ENCODE results near the gene FLAD1. TPM values are rescaled to one million over a fixed set of nuclear protein-coding genes. Genes with fewer than 3 reads are reported as not detected.

FLAD1 gene
- polyA plus RNA-seq, 1 donor: 20.6 TPM

DNA sequence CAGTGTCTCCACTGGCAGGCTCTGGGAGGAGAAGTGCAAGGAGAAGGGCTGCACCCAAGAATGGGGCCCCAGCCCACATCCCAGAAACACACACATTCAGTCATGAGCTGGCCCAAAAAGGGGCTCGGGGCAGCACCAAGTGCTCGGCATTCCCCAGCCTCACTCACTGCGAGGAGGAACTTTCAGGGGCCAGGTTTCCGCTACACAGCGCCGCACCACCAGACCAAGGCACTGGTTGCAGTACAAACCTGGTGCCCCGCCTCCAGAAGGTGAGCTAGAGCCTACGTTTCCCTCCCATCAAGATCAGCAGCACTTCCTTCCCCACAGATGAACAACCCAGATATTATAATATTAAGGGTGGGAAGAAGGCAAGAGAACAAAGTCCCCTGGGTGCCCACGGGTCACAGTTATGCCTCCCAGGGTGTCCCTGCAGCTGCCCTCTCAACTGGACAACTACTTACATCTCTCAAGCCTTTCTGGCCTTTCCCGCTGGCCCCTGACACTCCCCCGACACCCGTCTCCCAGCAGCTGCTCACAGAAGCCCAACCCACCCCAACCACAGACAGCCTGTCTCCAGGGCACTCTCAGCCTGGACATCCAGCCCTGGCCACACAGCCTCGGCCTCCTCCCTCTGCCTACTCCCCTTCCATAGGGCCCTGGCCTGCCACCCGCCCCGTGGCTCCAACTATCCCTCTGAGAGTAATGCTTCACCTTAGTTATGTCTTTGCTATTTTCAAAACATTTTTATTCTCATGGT is 31.1 kb upstream of the FLAD1 start:
- no peak for DNase-seq (ENCODE audit: low read depth)

DNA sequence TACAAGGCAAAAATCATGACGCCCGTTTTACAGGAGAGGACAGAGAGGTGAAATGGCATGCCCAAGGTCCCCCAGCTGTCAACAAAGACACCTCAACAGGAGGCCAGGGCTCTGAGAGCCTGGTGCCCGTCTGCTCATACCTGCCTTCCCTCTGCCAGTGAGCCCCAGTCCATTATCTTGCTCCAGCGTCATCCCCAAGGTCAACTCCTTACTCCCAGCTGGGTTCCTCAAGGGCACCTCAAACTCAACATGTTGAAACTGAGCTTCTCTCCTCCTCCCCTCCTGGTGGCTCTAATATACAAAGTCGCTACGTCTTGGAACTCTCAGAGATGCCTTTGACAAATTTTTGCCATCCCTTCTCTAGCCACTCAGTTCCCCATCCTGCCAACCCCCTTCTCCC is 30.5 kb upstream of the FLAD1 start:
- no peak for DNase-seq (ENCODE audit: low read depth)

DNA sequence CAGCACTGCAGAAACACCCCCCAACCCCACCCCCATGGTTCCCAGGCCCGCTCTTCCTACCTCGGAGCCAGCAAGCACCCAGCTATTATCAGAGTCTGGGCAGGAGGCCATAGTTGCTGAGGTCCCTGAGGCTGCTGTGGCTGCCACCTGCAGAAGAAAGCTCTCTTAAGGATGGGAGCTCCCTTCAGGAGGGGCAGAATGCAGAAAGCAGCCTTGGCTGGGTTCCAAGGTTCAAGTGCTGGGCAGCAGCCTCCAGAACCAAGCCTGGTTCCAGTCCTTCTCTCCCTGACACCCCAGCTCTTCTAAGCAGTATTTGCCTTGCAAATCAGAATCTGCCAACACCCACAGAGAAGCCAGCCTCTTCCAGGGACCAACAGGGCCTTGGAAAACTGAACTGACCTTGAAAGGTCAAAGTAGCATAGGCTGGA is 29.5 kb upstream of the FLAD1 start:
- no peak for DNase-seq (ENCODE audit: low read depth)

DNA sequence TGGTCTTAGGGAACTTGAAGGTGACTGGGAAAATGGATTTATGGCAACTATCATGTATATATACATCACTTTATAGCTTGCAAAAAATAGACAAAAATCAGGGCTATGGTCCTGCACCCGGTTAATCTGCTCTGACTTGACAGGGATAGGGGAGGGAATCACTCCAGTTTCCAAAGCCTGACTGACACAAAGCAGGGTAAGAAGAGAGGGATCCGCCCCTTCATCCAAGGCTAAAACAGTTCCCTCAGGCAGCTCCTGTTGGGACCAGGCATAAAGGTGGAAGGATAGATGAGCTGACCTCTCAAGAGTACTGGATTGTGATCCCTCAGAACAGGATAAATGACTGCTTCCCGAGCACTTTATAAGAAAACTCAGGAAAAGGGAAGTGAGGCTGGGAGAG is 28.6 kb upstream of the FLAD1 start:
- DNase-seq (ENCODE audit: low read depth): no peak

DNA sequence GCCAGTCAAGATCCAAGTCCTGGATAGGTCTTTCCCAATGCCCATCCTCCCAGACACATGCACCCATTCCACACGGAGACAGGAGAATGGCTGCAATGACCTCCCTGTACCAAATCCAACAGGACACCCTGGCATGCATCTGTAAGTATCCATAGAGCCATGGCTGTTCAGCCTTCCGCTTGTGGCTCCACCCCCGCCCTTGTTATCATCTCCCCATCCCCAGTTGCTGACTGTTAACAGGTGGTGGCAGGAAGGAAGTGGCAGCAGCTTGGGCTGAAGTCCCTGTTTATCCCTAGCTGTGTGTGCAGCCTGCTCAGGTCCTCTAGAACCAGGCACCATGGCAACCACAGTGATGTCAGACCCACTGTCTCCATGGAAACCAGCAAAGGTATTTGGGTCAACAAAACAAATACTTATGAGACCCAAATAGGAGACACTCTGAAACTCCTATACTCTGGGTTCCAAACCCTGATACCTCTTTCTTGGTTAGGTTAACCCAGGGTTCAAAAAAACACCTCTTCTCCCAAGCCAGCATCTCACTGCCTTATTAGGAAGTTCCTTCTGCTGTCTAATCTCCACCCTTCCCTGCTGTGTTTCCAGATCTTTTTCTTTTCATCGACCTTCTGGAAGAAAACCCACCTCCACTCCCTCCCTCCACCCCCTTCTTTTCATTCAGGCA is 28.0 kb upstream of the FLAD1 start:
- no peak for DNase-seq (ENCODE audit: low read depth)

DNA sequence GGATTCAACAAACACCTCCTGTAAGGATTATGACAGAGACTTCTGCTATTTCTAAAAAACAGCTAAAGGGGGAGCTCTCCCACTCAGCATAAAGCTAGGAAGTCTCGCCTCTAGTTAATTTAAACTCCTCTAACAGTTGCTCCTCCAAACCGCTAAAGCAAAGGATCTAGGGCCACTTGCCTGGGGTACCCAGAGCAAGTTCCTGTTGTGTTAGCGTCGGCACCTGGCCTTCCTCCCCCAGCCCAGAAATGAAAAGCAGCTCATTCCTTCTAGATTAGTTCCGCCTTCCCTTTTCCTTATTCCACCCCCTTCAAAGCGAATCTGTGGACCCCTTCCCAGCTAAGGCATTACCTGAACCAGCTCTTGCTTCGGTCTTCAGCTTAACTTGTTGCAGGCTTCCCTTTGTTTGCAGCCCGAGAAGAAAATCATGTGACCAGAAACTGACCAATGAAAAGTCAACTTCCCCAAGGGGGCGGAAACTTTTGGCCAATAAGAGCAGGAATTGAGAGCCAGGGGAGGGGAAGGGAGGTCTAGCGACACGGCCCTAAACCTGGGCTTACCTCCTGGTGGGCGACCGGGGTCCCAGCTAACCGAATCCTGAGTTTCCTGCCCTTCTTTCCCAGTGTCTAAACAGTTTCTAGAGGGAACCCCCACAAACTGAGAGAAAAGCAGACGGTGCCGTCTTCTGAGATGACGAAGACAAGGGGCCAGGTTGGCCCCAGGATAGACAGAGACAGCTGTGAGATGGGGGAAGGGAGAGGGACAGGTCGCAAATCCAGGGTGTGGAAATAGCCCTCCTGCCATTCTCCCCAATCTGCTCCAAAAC is 27.2 kb upstream of the FLAD1 start, which contains the start of gene PBXIP1:
TSS of gene PBXIP1 (minus strand) at position 382 of the 826 bp plus-strand sequence. CDS start 2,378 bp downstream, outside the sequence.
- DNase-seq (ENCODE audit: low read depth): peak; percentile 94

DNA sequence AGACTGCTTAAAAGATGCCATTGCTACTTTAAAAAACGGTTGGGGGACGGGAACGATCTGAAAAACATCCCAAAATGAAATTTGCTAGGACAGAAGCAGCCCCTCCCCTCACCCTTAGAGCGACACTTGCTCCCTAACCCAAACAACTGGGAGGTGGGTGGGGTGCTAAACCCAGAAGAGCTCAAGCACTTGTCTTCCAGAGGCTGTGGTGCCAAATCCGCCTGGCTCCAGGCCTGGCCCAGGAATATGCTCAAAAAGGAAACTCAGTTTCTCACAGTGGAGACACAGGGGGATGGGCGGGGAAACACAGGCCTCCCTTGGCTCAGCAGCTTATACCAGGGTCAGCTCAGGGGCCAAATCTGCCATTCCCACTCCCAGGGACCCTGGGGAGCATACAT is 26.6 kb upstream of the FLAD1 start:
- no peak for DNase-seq (ENCODE audit: low read depth)

DNA sequence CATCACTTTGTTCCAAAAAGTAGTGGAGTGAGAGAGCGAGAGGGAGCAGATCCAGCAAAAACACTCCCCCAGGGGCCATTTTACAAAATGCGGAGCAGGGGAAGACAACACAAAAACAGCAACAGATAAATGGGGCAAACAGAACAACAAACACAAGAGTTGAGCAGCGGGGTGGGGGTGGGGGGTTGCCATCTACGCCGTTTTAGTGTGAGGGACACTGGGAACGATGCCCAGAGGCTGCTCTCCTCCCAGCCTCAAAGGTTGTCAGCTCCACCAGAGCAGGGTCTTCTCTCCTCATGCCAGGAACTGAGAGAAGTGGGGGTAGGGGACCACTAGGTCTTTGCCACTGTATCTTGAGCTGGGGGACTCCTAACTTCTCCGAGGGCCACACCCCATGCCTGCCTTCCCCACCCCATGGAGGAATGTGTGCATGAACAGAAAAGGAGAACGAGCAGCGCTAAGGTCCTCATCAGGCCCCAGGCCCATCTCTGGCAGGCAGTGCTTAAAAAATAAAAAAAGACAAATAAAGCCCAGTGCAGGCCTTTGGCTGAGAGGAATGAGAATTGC is 26.0 kb upstream of the FLAD1 start:
- no peak for DNase-seq (ENCODE audit: low read depth)

DNA sequence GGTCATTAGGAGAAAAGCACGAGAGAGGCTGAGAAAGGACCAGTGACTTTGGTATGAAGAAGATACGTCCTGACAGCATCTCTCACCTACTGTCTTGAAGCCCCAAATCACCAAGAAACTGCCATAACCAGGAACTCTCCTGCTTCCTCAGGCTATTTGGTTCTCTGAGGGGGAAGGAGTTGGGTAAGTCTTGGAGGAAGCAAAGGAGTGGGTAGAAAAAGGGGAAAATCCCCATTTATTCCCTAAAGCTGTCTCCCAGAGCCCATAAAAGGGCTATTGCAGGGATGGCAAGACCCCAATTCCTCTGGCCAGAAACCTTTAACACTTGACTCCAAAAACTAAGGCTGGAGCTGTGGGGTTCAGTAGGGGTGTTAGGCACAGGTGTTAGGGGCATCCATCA is 25.1 kb upstream of the FLAD1 start:
- DNase-seq (ENCODE audit: low read depth): no peak

DNA sequence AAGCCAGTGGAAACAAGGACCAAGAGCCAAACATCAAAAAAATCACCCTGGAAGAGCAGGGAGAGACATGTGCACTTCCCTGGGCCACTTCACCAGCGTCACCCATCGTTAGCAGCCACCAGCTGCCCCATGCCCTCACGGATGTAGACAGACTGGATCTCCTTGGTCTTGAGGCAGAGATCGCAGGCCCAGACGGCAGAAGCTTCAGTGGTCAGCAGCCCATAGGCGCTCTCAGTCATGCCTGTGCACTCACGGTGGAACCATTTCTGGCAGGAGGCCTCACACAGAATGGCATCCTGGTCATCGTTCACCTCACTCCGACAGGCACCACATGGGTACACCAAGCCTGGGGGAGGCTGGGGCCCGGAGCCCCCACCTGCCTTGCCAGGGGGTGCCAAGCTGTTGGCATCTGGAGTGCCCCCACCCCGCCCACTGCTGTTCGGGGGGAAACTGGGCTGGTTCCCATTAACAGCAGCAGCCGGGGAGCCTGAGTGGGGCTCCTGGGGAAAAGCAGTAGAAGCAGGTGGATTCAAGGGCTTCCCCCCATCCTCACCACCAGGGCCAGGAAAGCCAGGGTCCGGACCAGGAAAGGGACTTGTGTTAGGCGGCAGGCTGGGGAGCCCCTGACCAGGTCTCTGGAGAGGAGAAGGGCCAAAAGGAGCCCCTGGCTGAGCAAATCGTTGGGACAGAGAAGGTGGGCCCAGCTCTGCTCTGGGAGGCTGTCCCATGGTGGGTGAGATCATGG is 24.3 kb upstream of the FLAD1 start:
- no peak for DNase-seq (ENCODE audit: low read depth)

DNA sequence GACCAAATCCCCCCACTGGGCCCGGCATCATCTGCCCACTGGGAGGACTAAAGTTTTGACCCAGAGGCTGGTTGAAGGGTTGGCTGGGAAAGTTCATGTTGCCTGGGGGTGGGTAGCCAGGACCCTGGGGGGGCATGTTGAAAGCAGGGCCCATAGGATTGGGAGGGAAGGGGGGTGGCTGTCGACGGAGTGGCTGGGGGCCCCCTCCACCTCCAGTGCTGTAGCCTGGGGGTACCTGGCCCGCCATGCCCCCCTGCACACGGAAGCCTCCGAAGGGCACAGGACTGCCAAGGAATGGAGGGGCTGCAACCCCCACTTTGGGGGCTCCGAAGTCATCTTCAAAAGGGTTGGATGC is 23.7 kb upstream of the FLAD1 start:
- DNase-seq (ENCODE audit: low read depth): no peak

DNA sequence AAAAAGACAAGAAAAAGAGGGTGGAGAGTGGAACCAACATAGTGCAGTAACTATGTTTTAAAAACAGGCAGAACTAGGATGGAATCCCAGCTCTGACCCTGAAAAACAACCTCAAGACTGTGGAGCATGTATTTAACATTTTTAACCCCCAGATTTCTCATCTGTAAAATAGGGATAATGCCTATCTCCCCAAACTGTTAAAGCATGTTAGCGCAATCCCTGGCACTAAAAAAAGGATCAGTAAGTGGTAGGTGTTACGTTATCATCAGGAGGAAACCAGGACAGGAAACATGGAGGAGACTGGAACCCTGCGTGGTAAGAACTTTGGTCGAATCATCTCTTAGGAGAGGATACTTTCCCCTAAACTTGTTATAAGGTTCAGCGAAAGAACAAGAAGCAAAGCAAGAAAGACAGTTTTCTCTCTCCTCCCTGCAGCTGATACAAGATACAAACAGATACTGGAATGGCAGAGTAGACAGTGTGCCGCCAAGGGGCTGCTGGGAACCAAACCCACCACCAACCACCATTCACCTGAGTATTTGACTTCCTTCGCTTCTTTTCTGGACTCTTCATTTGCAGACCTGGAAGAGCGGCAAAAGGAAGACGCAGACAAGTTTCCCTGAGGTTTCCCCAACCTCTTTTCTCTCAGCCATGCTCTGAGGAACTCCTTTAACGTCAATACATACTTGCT is 22.6 kb upstream of the FLAD1 start:
- no peak for DNase-seq (ENCODE audit: low read depth)

DNA sequence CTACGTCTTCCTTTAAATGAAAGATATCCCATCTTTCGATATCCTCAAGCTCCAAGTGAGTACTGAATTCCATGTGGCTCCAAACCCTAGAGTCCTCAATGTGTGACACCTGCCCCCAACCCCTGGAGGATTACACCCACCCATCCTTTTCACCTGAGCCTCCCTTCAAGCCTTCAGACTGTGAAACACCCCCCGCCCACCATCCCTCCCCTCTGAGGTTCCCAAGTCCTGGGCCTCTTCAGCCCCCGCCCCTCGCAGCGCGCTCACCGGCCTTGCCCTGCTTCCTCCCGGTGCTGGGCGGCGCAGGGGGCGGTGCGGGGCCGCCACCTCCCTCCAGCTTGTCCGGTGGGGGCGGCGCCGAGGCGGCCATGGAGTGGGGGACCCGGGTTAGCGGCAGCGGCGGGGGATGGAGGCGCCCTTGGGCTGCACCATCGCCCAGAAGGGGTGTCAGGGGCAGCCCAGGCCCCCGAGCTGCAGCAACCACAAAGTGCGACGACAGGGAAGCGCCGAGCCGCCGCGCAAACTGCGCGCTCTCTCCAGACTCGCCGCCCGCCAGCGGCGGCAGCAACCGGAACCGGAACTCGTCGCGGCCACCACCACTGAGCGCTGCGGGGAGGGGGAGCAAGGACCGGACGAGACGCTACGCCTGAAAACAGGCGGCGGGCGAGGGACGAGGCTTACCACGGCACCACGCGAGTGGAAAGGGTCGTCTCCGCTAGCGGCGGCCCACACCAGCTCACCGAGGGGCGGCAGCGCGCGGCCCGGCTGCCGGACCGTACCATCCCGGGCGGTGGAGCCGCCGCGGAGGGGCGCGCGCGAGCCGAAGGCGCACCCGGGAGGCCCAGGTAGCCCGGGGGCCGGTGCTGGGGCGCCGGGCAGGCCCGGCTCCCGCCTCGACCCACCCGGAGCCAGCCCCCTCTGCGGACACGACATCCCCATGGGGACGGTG is 21.7 kb upstream of the FLAD1 start, which contains the start of gene PYGO2:
TSS of gene PYGO2 (minus strand) at position 576 of the 949 bp plus-strand sequence. CDS start at position 370, 206 bp downstream.
- no peak for DNase-seq (ENCODE audit: low read depth)

DNA sequence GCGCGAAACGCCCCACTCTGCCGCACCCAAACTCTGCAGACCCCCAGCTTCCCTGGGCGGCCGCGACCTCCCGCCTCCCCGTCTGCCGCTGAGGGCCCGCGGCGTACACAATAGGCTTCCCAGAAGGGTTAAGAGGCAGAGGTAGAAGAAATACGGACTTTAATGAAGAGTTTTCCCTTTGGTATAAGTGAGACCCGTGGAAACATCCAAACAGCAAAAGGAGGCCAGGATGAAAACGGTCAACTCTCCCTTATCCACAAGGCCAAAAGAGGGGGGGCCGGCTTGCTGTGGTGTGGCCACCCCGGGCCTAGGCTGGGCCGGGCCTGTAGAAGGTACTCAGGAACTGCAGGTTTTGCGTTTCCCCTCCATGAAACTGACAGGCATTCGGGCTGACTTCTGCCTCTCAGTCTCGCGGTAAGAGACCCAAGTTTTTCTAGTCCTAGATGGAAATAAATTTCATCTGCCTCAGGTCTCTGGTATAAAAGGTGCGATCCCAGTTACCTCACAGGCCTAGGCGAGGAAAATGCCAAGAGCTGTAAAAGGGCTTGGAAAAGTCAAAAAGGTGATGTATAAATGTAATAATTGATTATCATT is 20.9 kb upstream of the FLAD1 start:
- no peak for DNase-seq (ENCODE audit: low read depth)

DNA sequence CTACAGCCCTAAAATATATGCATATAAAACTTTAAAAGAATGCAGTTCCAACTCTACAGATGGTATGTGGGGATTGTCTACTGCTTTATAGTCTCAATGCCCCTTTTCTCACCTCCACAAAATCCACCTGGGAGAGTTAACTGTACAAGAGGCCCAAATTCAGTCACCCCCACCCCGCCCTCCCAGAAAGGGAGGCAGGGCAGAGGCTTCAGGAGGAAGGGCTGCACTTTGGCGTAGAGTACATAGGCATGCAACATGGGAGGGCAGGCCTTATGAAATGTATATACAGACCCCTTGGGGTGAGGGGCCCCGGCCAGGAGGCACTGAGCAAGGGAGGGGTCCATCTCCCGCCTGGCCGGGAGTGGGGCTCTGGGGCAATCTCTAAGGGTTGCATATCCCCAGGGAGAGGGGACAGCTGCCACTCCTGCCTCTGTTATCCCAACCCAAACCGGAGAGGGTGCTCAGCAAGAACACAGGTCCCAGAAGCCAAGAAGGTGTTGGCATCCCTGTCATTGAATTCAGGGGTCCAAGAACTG is 20.3 kb upstream of the FLAD1 start:
- DNase-seq (ENCODE audit: low read depth): no peak

DNA sequence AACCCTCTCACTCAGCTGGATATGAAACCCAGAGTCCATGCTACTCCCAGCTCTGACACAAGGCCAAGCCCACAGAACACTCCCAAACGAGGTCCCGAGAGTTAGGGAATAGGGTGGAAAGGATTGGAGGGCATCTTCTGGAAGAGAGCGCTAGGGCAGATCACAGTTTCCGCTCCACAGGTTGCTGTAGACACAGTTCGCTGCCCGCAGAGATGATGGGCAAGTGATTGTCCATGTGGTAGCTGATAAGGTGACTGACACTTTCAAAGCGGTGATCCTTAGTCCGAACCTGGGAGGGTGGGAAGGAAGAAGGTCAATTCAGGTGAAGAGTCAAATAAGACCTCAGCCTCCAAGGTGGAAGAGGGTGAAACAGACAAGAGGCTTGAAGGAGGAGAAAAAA is 19.5 kb upstream of the FLAD1 start:
- no peak for DNase-seq (ENCODE audit: low read depth)

DNA sequence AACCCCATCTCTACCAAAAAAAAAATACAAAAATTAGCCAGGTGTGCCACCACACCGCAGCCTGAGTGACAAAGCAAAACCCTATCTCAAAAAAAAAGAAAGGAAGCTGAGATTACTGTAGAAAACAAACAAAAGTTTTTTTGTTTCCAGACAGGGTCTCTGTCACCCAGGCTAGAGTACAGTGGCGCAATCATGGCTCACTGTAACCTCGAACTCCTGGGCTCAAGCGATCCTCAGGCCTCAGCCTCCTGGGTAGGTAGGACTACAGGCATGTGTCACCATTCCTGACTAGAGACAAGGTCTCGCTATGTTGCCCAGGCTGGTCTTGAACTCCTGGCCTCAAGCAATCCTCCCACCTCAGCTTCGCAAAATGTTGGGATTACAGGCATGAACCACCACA is 18.8 kb upstream of the FLAD1 start:
- no peak for DNase-seq (ENCODE audit: low read depth)

DNA sequence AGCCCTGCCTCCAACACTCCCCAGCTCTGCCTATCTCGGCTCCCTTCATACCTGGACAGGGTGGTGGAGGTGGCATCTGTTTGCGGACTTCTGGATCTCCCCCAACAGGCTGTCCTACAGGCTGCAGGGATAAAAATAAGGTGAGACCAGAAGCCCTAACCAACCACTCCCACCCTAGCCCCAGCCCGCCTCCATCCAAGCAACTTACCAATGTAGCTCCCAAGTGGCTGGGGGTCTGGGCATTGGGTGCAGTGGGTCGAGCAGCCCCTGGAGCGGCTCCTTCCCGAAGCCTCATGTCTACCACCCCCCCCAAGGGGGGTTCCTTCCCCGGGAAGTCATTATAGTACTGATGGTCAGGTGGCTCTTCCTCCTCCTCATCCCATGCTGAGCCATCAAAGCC is 17.0 kb upstream of the FLAD1 start:
- DNase-seq (ENCODE audit: low read depth): no peak

Measured in forelimb muscle (tissue), 1 donor.